IMR-90 (cell line): ENCODE results near the gene CYP17A1. TPM values are rescaled to one million over a fixed set of nuclear protein-coding genes. Genes with fewer than 3 reads are reported as not detected.

Experiments
- ATAC-seq: fragments of 200-7000 bp; cut with Tn5 transposase; 2 replicates; pipeline ENCODE4 v1.9.1; 2020; ENCODE audit warnings: low read depth, mild to moderate bottlenecking, moderate library complexity
- BruUV-seq: library from RNA; stranded (reverse); fragments of 400-500 nt; replicated peaks from 2 replicates; lab custom pipeline; 2021; lab: Mats Ljungman, UMichigan
- CTCF ChIA-PET: fragments of 300-600 bp; formaldehyde crosslinking; extraction: SDS; loops from one replicate; lab custom pipeline; 2021; ENCODE audit warnings: antibody characterized with exemption; lab: Yijun Ruan, JAX
- POLR2A ChIA-PET: fragments of 300-600 bp; sonication (Branson Sonifier 250); formaldehyde crosslinking; loops from one replicate; lab custom pipeline; 2022; ENCODE audit warnings: antibody characterized with exemption; ENCODE audit not compliant: unreplicated experiment; lab: Charles Lee
- DNase-seq: peaks from one replicate; pipeline ENCODE4 v3.0.0; 2013
- H2AFZ ChIP-seq: replicated peaks from 2 replicates; pipeline ENCODE3; 2013; ENCODE audit warnings: low read length, mild to moderate bottlenecking; ENCODE audit not compliant: poor library complexity
- H2AK5ac ChIP-seq: 2 replicates; pipeline ENCODE4 v1.6.1; 2013; ENCODE audit warnings: low read depth, low read length, inconsistent platforms
- H2AK9ac ChIP-seq: replicated peaks from 2 replicates; pipeline ENCODE3; 2013; ENCODE audit warnings: mild to moderate bottlenecking, low read depth, low read length, moderate library complexity; ENCODE audit not compliant: poor library complexity
- H2BK120ac ChIP-seq: 2 replicates; pipeline ENCODE4 v1.6.1; 2013; ENCODE audit warnings: low read depth, low read length, inconsistent platforms
- H2BK15ac ChIP-seq: 3 replicates; pipeline ENCODE4 v1.6.1; 2013; ENCODE audit warnings: low read depth, low read length, inconsistent platforms
- H2BK20ac ChIP-seq: 2 replicates; pipeline ENCODE4 v1.6.1; 2013; ENCODE audit warnings: low read depth, mild to moderate bottlenecking, inconsistent platforms, low read length, moderate library complexity
- H2BK5ac ChIP-seq: 2 replicates; pipeline ENCODE4 v1.6.1; 2013; ENCODE audit warnings: mild to moderate bottlenecking, low read depth, low read length, inconsistent platforms; ENCODE audit not compliant: poor library complexity, severe bottlenecking
- H3K14ac ChIP-seq: replicated peaks from 2 replicates; pipeline ENCODE4 v1.6.1; 2013; ENCODE audit warnings: low read depth, low read length, inconsistent platforms
- H3K18ac ChIP-seq: 2 replicates; pipeline ENCODE4 v1.6.1; 2013; ENCODE audit warnings: low read depth, low read length, control low read depth
- H3K23ac ChIP-seq: 2 replicates; pipeline ENCODE4 v1.6.1; 2013; ENCODE audit warnings: low read depth, low read length, inconsistent platforms
- H3K27ac ChIP-seq: 2 replicates; pipeline ENCODE4 v1.5.1; 2013; ENCODE audit warnings: mild to moderate bottlenecking, control low read depth, low read length; ENCODE audit not compliant: insufficient read depth
- H3K27me3 ChIP-seq: 2 replicates; pipeline ENCODE4 v1.6.1; 2013; ENCODE audit warnings: low read length; ENCODE audit not compliant: control insufficient read depth, insufficient read depth
- H3K36me3 ChIP-seq: 2 replicates; pipeline ENCODE4 v1.6.1; 2013; ENCODE audit warnings: low read length, mixed read lengths; ENCODE audit not compliant: control insufficient read depth, insufficient read depth
- H3K4ac ChIP-seq: 2 replicates; pipeline ENCODE4 v1.6.1; 2013; ENCODE audit warnings: low read depth, low read length, inconsistent platforms
- H3K4me1 ChIP-seq: 2 replicates; pipeline ENCODE4 v1.6.1; 2013; ENCODE audit warnings: low read length, mixed read lengths; ENCODE audit not compliant: control insufficient read depth, insufficient read depth
- H3K4me2 ChIP-seq: 2 replicates; pipeline ENCODE4 v1.6.1; 2013; ENCODE audit warnings: low read depth, mild to moderate bottlenecking, control low read depth, low read length, moderate library complexity
- H3K4me3 ChIP-seq: 2 replicates; pipeline ENCODE4 v1.5.1; 2013; ENCODE audit warnings: low read depth, mild to moderate bottlenecking, control low read depth, low read length, moderate library complexity; ENCODE audit not compliant: insufficient read depth
- H3K56ac ChIP-seq: 2 replicates; pipeline ENCODE4 v1.6.1; 2013; ENCODE audit warnings: low read length, inconsistent platforms; ENCODE audit not compliant: insufficient read depth; ENCODE audit errors: extremely low read depth
- H3K79me1 ChIP-seq, 2 experiments: 2 replicates each; pipeline ENCODE4 v1.6.1; 2013; ENCODE audit warnings: low read length in 2 of 2, inconsistent platforms in 1 of 2, low read depth in 1 of 2
- H3K9ac ChIP-seq: 2 replicates; pipeline ENCODE4 v1.6.1; 2013; ENCODE audit warnings: low read depth, low read length, control low read depth
- H3K9me1 ChIP-seq: 2 replicates; pipeline ENCODE4 v1.6.1; 2013; ENCODE audit warnings: low read length, inconsistent platforms; ENCODE audit not compliant: insufficient read depth
- H3K9me3 ChIP-seq: 2 replicates; pipeline ENCODE4 v1.6.1; 2013; ENCODE audit warnings: low read length; ENCODE audit not compliant: control insufficient read depth, insufficient read depth
- H4K20me1 ChIP-seq: 2 replicates; pipeline ENCODE4 v1.6.1; 2013; ENCODE audit warnings: low read length, inconsistent platforms; ENCODE audit not compliant: insufficient read depth
- H4K5ac ChIP-seq: 2 replicates; pipeline ENCODE4 v1.6.1; 2013; ENCODE audit warnings: mild to moderate bottlenecking, low read depth, low read length, control low read depth
- H4K8ac ChIP-seq, 2 experiments: 2 replicates each; pipeline ENCODE4 v1.6.1; 2013; ENCODE audit warnings: low read depth in 2 of 2, low read length in 2 of 2, control low read depth in 1 of 2, inconsistent platforms in 1 of 2
- H4K91ac ChIP-seq: 2 replicates; pipeline ENCODE4 v1.6.1; 2013; ENCODE audit warnings: low read depth, low read length, inconsistent platforms; ENCODE audit not compliant: insufficient read depth
- BHLHE40 ChIP-seq: fragments of 150-350 bp; IDR thresholded peaks from 2 replicates; pipeline ENCODE4 v1.6.1; 2016; ENCODE audit warnings: mild to moderate bottlenecking, low read depth, low read length
- CEBPB ChIP-seq: IDR thresholded peaks from 2 replicates; pipeline ENCODE4 v1.6.1; 2012; ENCODE audit warnings: low read depth, low read length, improper control_type of control experiment
- CTCF ChIP-seq: conservative IDR thresholded peaks from 2 replicates; pipeline ENCODE4 v1.5.1; 2012; ENCODE audit warnings: mild to moderate bottlenecking, low read depth, low read length, improper control_type of control experiment
- ELK1 ChIP-seq: fragments of 150-350 bp; IDR thresholded peaks from 2 replicates; pipeline ENCODE4 v1.6.1; 2016; ENCODE audit warnings: low read depth, mild to moderate bottlenecking, low read length, moderate library complexity, borderline replicate concordance
- FOS ChIP-seq: fragments of 150-350 bp; IDR thresholded peaks from 2 replicates; pipeline ENCODE4 v1.6.1; 2016; ENCODE audit warnings: low read depth, low read length
- NFE2L2 ChIP-seq: fragments of 150-350 bp; IDR thresholded peaks from 2 replicates; pipeline ENCODE4 v1.6.1; 2016; ENCODE audit warnings: low read depth, mild to moderate bottlenecking, low read length
- RAD21 ChIP-seq: IDR thresholded peaks from 2 replicates; pipeline ENCODE4 v1.6.1; 2012; ENCODE audit warnings: low read length, improper control_type of control experiment
- USF2 ChIP-seq: fragments of 150-350 bp; IDR thresholded peaks from 2 replicates; pipeline ENCODE4 v1.6.1; 2017; ENCODE audit warnings: mild to moderate bottlenecking, antibody characterized with exemption, low read length, low read depth
- WGBS, 2 experiments: methylation state at CpG; one replicate each; pipeline versions ENCODE4 v1.1.5 to v1.1.7; 2013; ENCODE audit warnings: missing lambda C conversion rate in 2 of 2; ENCODE audit not compliant: insufficient read length in 1 of 2; ENCODE audit errors: extremely low coverage in 2 of 2; 5-methylcytosine and 5-hydroxymethylcytosine counted together
- dilution Hi-C: fragments of 300-500 bp; cut with HindIII; formaldehyde crosslinking; loops from one replicate; pipeline ENCODE4 v1.14.3; 2018; ENCODE audit warnings: low sequenced_read_pairs; ENCODE audit not compliant: unreplicated experiment
- in situ Hi-C: fragments of 300-500 bp; cut with MboI; formaldehyde crosslinking; loops from 3 replicates; pipeline ENCODE4 v1.14.3; 2019; ENCODE audit warnings: low sequenced_read_pairs, inconsistent platforms, mixed read lengths
- intact Hi-C: fragments of 100-400 bp; cut with micrococcal nuclease; formaldehyde crosslinking; loops from 2 replicates; pipeline ENCODE4 v1.10.0; 2022
- polyA plus RNA-seq, 3 experiments: library from polyadenylated mRNA; depleted of rRNA; stranded (reverse); fragments of >200 nt; gene quantifications; 2 replicates each; pipeline ENCODE4 v1.2.3, GENCODE V29; 2012; ENCODE audit warnings: low replicate concordance in 1 of 3
- total RNA-seq: library from RNA; depleted of rRNA; stranded (reverse); fragments of >200 nt; gene quantifications from 2 replicates; pipeline ENCODE4 v1.2.3, GENCODE V29; 2012

CYP17A1 gene
- total and polyA plus RNA-seq, 2 of the 4 experiments (the other 2 are of a cell fraction), result not detected

- CTCF ChIA-PET, result interaction anchor here (0.7 kb wide), 1 partner anchor 13 kb away, joined by 4 read pairs; no protein-coding TSS in a partner anchor
- Histone ChIP-seq H4K20me1 (no peaks in the 10 kb centered on the region), H2BK15ac (no peak overlapping the region), H3K23ac (0 out of 2 replicates have a peak overlapping the region, but pooled peaks have one; percentile 20), H3K9me3 (no peaks in the 10 kb centered on the region), H2BK20ac (no peak overlapping the region), H2BK120ac (no peak overlapping the region), H3K4ac (no peak overlapping the region), H3K4me3 (no peak overlapping the region), H3K4me2 (no peak overlapping the region), H2AK9ac (no peak overlapping the region), H3K18ac (no peak overlapping the region), H3K9ac (no peak overlapping the region), H3K14ac (no peak overlapping the region), H2AFZ (no peak overlapping the region), H3K36me3 (no peaks in the 10 kb centered on the region), H2AK5ac (no peak overlapping the region), H4K91ac (no peak overlapping the region), H3K4me1 (peaks cover 5% of the 10 kb centered on the region), H3K56ac (no peak overlapping the region), H3K9me1 (0 out of 2 replicates have a peak, but pooled peaks cover 8% of the 10 kb centered on the region), H3K27me3 (no peaks in the 10 kb centered on the region), H3K79me1 (peaks cover 0 to 8% of the 10 kb centered on the region in 2 experiments; a peak in 1 of 4 replicates), H2BK5ac (no peak overlapping the region), H4K5ac (no peak overlapping the region), H3K27ac (no peak overlapping the region), H4K8ac (no peak overlapping the region)
- TF ChIP-seq NFE2L2 (no peak), CTCF (no peak), RAD21 (no peak), USF2 (no peak), CEBPB (no peak), BHLHE40 (no peak), ELK1 (no peak), FOS (no peak)
- DNase-seq (no peak), ATAC-seq (no peak)
- 100% methylated on average over 1 to 2 of the region's 4 CpGs for WGBS, 2 experiments
- intact Hi-C loops (no loop called here), dilution Hi-C loops (no loop called here), in situ Hi-C loops (no loop called here)
- BruUV-seq, result no TSS peak
- POLR2A ChIA-PET, result no interaction called here
Measured at GRCh38 chr10:102872163-102872562, 35.0 kb upstream of the CYP17A1 start.
